GM23338 (cell line): ENCODE results near the gene GFRA1.

Experiments
- CREB1 ChIP-seq: fragments of 250-450 bp; sonication (Bioruptor Pico); IDR thresholded peaks from 2 replicates; pipeline ENCODE4 v1.5.0; 2020; ENCODE audit warnings: low read depth, mild to moderate bottlenecking, moderate library complexity
- EZH2 ChIP-seq: fragments of 200-600 bp; sonication (generic); IDR thresholded peaks from one replicate; pipeline ENCODE4 v1.8.0; 2017; ENCODE audit warnings: antibody characterized with exemption, mild to moderate bottlenecking, low read depth; ENCODE audit not compliant: unreplicated experiment
- EZH2phosphoT487 ChIP-seq: fragments of 200-600 bp; sonication (generic); IDR thresholded peaks from one replicate; pipeline ENCODE4 v1.8.1; 2018; ENCODE audit warnings: antibody characterized with exemption; ENCODE audit not compliant: unreplicated experiment
- POLR2AphosphoS5 ChIP-seq: IDR thresholded peaks from 2 replicates; pipeline ENCODE4 v1.6.1; 2016; ENCODE audit warnings: antibody characterized with exemption, low read depth
- STAT1 ChIP-seq: IDR thresholded peaks from one replicate; pipeline ENCODE4 v1.6.1; 2016; ENCODE audit warnings: antibody characterized with exemption; ENCODE audit not compliant: unreplicated experiment
- ZNF114 ChIP-seq: fragments of 250-450 bp; sonication (Bioruptor Pico); IDR thresholded peaks from 2 replicates; pipeline ENCODE4 v1.5.0; 2020; ENCODE audit warnings: mild to moderate bottlenecking, moderate library complexity
- TF ChIP-seq, protein P1 (sequence below), 2 experiments: fragments of 200-600 bp in 1 of 2; sonication (generic) in 1 of 2; conservative IDR thresholded peaks; 2 replicates each; pipeline versions ENCODE4 v1.5.1 to v1.6.1; 2016 to 2017; ENCODE audit warnings: antibody characterized with exemption in 2 of 2, low read depth in 2 of 2, mild to moderate bottlenecking in 2 of 2, moderate library complexity in 1 of 2
- TF ChIP-seq, protein P2 (sequence below): IDR thresholded peaks from one replicate; pipeline ENCODE4 v1.6.1; 2018; ENCODE audit warnings: antibody characterized with exemption; ENCODE audit not compliant: unreplicated experiment
- TF ChIP-seq, protein P3 (sequence below): fragments of 250-450 bp; sonication (Bioruptor Pico); IDR thresholded peaks from 2 replicates; pipeline ENCODE4 v1.5.0; 2020; ENCODE audit warnings: mild to moderate bottlenecking, moderate library complexity

DNA sequence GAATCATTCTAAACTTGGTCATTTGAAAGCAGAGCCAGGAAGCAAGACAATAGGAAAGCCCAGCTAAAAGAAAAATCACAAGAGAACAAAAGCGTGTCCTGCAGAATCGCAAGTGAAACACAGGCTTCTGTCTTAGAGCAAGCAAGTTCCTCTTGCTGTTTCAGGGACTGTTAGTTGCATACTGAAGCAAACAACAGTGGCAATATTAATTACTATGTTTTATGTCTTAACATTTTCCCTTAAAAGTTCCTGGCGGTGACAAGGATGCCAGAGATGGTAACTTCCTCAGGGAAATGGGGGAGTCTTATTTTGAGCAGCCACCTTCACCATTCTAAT is 217.1 kb downstream of the GFRA1 start:
- TF ChIP-seq, protein P1, sequence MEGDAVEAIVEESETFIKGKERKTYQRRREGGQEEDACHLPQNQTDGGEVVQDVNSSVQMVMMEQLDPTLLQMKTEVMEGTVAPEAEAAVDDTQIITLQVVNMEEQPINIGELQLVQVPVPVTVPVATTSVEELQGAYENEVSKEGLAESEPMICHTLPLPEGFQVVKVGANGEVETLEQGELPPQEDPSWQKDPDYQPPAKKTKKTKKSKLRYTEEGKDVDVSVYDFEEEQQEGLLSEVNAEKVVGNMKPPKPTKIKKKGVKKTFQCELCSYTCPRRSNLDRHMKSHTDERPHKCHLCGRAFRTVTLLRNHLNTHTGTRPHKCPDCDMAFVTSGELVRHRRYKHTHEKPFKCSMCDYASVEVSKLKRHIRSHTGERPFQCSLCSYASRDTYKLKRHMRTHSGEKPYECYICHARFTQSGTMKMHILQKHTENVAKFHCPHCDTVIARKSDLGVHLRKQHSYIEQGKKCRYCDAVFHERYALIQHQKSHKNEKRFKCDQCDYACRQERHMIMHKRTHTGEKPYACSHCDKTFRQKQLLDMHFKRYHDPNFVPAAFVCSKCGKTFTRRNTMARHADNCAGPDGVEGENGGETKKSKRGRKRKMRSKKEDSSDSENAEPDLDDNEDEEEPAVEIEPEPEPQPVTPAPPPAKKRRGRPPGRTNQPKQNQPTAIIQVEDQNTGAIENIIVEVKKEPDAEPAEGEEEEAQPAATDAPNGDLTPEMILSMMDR (conservative IDR thresholded peaks at IDR 0.05; ENCODE audit: low read depth in 2 of 2) = no peak
- TF ChIP-seq POLR2AphosphoS5 = no peak
- TF ChIP-seq, protein P2, sequence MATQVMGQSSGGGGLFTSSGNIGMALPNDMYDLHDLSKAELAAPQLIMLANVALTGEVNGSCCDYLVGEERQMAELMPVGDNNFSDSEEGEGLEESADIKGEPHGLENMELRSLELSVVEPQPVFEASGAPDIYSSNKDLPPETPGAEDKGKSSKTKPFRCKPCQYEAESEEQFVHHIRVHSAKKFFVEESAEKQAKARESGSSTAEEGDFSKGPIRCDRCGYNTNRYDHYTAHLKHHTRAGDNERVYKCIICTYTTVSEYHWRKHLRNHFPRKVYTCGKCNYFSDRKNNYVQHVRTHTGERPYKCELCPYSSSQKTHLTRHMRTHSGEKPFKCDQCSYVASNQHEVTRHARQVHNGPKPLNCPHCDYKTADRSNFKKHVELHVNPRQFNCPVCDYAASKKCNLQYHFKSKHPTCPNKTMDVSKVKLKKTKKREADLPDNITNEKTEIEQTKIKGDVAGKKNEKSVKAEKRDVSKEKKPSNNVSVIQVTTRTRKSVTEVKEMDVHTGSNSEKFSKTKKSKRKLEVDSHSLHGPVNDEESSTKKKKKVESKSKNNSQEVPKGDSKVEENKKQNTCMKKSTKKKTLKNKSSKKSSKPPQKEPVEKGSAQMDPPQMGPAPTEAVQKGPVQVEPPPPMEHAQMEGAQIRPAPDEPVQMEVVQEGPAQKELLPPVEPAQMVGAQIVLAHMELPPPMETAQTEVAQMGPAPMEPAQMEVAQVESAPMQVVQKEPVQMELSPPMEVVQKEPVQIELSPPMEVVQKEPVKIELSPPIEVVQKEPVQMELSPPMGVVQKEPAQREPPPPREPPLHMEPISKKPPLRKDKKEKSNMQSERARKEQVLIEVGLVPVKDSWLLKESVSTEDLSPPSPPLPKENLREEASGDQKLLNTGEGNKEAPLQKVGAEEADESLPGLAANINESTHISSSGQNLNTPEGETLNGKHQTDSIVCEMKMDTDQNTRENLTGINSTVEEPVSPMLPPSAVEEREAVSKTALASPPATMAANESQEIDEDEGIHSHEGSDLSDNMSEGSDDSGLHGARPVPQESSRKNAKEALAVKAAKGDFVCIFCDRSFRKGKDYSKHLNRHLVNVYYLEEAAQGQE = no peak
- TF ChIP-seq EZH2 = no peak
- TF ChIP-seq ZNF114 (CRISPR knock-in tag) = no peak
- TF ChIP-seq, protein P3, sequence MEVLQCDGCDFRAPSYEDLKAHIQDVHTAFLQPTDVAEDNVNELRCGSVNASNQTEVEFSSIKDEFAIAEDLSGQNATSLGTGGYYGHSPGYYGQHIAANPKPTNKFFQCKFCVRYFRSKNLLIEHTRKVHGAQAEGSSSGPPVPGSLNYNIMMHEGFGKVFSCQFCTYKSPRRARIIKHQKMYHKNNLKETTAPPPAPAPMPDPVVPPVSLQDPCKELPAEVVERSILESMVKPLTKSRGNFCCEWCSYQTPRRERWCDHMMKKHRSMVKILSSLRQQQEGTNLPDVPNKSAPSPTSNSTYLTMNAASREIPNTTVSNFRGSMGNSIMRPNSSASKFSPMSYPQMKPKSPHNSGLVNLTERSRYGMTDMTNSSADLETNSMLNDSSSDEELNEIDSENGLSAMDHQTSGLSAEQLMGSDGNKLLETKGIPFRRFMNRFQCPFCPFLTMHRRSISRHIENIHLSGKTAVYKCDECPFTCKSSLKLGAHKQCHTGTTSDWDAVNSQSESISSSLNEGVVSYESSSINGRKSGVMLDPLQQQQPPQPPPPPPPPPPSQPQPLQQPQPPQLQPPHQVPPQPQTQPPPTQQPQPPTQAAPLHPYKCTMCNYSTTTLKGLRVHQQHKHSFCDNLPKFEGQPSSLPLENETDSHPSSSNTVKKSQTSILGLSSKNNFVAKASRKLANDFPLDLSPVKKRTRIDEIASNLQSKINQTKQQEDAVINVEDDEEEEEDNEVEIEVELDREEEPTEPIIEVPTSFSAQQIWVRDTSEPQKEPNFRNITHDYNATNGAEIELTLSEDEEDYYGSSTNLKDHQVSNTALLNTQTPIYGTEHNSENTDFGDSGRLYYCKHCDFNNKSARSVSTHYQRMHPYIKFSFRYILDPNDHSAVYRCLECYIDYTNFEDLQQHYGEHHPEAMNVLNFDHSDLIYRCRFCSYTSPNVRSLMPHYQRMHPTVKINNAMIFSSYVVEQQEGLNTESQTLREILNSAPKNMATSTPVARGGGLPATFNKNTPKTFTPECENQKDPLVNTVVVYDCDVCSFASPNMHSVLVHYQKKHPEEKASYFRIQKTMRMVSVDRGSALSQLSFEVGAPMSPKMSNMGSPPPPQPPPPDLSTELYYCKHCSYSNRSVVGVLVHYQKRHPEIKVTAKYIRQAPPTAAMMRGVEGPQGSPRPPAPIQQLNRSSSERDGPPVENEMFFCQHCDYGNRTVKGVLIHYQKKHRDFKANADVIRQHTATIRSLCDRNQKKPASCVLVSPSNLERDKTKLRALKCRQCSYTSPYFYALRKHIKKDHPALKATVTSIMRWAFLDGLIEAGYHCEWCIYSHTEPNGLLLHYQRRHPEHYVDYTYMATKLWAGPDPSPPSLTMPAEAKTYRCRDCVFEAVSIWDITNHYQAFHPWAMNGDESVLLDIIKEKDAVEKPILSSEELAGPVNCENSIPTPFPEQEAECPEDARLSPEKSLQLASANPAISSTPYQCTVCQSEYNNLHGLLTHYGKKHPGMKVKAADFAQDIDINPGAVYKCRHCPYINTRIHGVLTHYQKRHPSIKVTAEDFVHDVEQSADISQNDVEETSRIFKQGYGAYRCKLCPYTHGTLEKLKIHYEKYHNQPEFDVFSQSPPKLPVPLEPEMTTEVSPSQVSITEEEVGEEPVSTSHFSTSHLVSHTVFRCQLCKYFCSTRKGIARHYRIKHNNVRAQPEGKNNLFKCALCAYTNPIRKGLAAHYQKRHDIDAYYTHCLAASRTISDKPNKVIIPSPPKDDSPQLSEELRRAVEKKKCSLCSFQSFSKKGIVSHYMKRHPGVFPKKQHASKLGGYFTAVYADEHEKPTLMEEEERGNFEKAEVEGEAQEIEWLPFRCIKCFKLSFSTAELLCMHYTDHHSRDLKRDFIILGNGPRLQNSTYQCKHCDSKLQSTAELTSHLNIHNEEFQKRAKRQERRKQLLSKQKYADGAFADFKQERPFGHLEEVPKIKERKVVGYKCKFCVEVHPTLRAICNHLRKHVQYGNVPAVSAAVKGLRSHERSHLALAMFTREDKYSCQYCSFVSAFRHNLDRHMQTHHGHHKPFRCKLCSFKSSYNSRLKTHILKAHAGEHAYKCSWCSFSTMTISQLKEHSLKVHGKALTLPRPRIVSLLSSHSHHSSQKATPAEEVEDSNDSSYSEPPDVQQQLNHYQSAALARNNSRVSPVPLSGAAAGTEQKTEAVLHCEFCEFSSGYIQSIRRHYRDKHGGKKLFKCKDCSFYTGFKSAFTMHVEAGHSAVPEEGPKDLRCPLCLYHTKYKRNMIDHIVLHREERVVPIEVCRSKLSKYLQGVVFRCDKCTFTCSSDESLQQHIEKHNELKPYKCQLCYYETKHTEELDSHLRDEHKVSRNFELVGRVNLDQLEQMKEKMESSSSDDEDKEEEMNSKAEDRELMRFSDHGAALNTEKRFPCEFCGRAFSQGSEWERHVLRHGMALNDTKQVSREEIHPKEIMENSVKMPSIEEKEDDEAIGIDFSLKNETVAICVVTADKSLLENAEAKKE (CRISPR knock-in tag) = no peak
- TF ChIP-seq EZH2phosphoT487 = no peak
- no peak for TF ChIP-seq STAT1
- TF ChIP-seq CREB1 = no peak
